ENCODE results near the gene TEX11. TPM values are rescaled to one million over a fixed set of nuclear protein-coding genes. Genes with fewer than 3 reads are reported as not detected.
"Not testable (repeated sequence)": the region's sequence is repeated elsewhere in the genome, so short reads cannot be mapped to it uniquely, and the experiment has no call there.

TEX11 gene
- total RNA-seq, 2 experiments from 2014 or later, result not detected

- CTCF ChIA-PET, result interaction anchor here (1.5 kb wide), 1 partner anchor 49 kb away, joined by 5 read pairs; no protein-coding TSS in a partner anchor
- intact Hi-C loops (cut with micrococcal nuclease), result no loop called here
- TF ChIP-seq, protein P1, sequence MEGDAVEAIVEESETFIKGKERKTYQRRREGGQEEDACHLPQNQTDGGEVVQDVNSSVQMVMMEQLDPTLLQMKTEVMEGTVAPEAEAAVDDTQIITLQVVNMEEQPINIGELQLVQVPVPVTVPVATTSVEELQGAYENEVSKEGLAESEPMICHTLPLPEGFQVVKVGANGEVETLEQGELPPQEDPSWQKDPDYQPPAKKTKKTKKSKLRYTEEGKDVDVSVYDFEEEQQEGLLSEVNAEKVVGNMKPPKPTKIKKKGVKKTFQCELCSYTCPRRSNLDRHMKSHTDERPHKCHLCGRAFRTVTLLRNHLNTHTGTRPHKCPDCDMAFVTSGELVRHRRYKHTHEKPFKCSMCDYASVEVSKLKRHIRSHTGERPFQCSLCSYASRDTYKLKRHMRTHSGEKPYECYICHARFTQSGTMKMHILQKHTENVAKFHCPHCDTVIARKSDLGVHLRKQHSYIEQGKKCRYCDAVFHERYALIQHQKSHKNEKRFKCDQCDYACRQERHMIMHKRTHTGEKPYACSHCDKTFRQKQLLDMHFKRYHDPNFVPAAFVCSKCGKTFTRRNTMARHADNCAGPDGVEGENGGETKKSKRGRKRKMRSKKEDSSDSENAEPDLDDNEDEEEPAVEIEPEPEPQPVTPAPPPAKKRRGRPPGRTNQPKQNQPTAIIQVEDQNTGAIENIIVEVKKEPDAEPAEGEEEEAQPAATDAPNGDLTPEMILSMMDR (IDR thresholded peaks at IDR 0.05), result no peak
- ATAC-seq (no peak), DNase-seq (no peak)
- POLR2A ChIA-PET, result interaction anchor here (0.6 kb wide), 1 partner anchor 348 kb away, joined by 3 read pairs; the partner anchor contains the start of gene SNX12
- Mint-ChIP-seq H3K36me3 (ENCODE audit: low read depth) (no peaks in the 10 kb centered on the region), H3K27ac (no peak overlapping the region), H3K9me3 (no peaks in the 10 kb centered on the region), H3K4me3 (no peak overlapping the region), H3K4me1 (ENCODE audit: low read depth) (no peaks in the 10 kb centered on the region), H3K27me3 (peaks cover under 1% of the 10 kb centered on the region)
These were observed 187.8 kb downstream of the TEX11 start for GRCh38 chrX:70720721-70721120.

DNA sequence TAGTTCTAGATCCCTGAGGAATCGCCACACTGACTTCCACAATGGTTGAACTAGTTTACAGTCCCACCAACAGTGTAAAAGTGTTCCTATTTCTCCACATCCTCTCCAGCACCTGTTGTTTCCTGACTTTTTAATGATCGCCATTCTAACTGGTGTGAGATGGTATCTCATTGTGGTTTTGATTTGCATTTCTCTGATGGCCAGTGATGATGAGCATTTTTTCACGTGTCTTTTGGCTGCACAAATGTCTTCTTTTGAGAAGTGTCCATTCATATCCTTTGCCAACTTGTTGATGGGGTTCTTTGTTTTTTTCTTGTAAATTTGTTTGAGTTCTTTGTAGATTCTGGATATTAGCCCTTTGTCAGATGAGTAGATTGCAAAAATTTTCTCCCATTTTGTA is 197.2 kb downstream of the TEX11 start:
- H3K27ac Mint-ChIP-seq; H3K27me3 Mint-ChIP-seq; CTCF ChIA-PET; H3K4me3 Mint-ChIP-seq; H3K36me3 Mint-ChIP-seq (ENCODE audit: low read depth); H3K4me1 Mint-ChIP-seq (ENCODE audit: low read depth); ATAC-seq; POLR2A ChIA-PET; intact Hi-C loops (cut with micrococcal nuclease); H3K9me3 Mint-ChIP-seq; DNase-seq: not testable (repeated sequence)

- intact Hi-C loops (cut with micrococcal nuclease), result no loop called here
- ATAC-seq (no peak), DNase-seq (no peak)
- TF ChIP-seq, protein P1 (IDR thresholded peaks at IDR 0.05), result no peak
- peaks cover 4% of the 10 kb centered on the region for H3K4me1 Mint-ChIP-seq (ENCODE audit: low read depth)
- H3K4me3 Mint-ChIP-seq, result no peak overlapping the region
- no peaks in the 10 kb centered on the region for H3K36me3 Mint-ChIP-seq (ENCODE audit: low read depth)
- peaks cover 1% of the 10 kb centered on the region for H3K27me3 Mint-ChIP-seq
- CTCF ChIA-PET, result no interaction called here
- POLR2A ChIA-PET, result no interaction called here
- no peaks in the 10 kb centered on the region for H3K9me3 Mint-ChIP-seq
- H3K27ac Mint-ChIP-seq, result no peak overlapping the region
These were observed 214.0 kb downstream of the TEX11 start for GRCh38 chrX:70694339-70695122.

GRCh38 chrX:70679455-70679854 is 229.1 kb downstream of the TEX11 start:
- DNase-seq; H3K27me3 Mint-ChIP-seq; H3K36me3 Mint-ChIP-seq (ENCODE audit: low read depth); CTCF ChIA-PET; H3K4me1 Mint-ChIP-seq (ENCODE audit: low read depth); intact Hi-C loops (cut with micrococcal nuclease); ATAC-seq; H3K27ac Mint-ChIP-seq; POLR2A ChIA-PET; H3K4me3 Mint-ChIP-seq; H3K9me3 Mint-ChIP-seq: not testable (repeated sequence)

DNA sequence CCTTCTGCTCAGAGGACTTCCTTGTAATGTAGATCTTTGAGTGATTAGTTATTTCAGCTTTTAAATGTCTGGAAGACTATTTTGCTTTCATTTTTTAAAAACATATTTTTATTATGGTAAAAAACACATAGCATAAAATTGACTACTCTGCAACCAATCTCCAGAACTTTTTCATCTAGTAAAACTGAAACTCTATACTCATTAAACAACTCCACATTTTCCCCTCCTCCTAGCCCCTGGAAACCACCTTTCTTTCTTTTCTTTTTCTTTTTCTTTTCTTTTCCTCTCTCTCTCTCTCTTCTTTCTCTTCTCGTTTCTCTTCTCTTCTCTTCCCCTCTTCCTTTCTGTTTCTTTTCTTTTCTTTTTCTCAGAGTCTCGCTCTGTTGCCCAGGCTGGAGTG is 233.2 kb downstream of the TEX11 start:
- peaks cover 14% of the 10 kb centered on the region for H3K4me1 Mint-ChIP-seq (ENCODE audit: low read depth)
- ChIA-PET POLR2A (no interaction called here), CTCF (no interaction called here)
- intact Hi-C loops (cut with micrococcal nuclease), result no loop called here
- ATAC-seq (peak; percentile 20), DNase-seq (no peak)
- H3K9me3 Mint-ChIP-seq, result peaks cover 2% of the 10 kb centered on the region
- H3K27ac Mint-ChIP-seq, result peak overlapping the region; percentile 73
- TF ChIP-seq, protein P1 (IDR thresholded peaks at IDR 0.05), result no peak
- H3K27me3 Mint-ChIP-seq, result peaks cover 1% of the 10 kb centered on the region
- H3K36me3 Mint-ChIP-seq (ENCODE audit: low read depth), result no peaks in the 10 kb centered on the region
- no peak overlapping the region for H3K4me3 Mint-ChIP-seq

DNA sequence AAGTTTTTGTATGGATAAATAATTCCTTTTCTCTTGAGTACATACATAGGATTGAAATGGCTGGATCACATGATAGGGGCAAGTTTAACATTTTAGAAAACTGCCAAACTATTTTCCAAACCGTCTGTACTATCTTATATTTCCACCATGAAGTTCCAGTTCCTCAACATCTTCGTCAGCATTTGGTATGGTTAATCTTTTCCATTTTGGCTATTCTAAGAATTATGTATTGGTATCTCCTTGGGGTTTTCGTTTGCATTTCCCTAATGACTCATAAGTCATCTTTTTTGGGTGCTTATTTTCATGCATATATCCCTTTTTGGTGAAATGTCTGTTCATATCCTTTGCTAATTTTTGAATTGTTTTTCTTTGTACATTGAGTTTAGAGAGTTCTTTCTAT is 236.2 kb downstream of the TEX11 start:
- H3K27ac Mint-ChIP-seq, result peak overlapping the region; percentile 75
- peaks cover 2% of the 10 kb centered on the region for H3K9me3 Mint-ChIP-seq
- ChIA-PET CTCF (no interaction called here), POLR2A (no interaction called here)
- intact Hi-C loops (cut with micrococcal nuclease), result no loop called here
- TF ChIP-seq, protein P1 (IDR thresholded peaks at IDR 0.05), result no peak
- DNase-seq, result no peak
- peaks cover 14% of the 10 kb centered on the region for H3K4me1 Mint-ChIP-seq (ENCODE audit: low read depth)
- ATAC-seq, result peak; percentile 37
- peaks cover 1% of the 10 kb centered on the region for H3K27me3 Mint-ChIP-seq
- H3K4me3 Mint-ChIP-seq, result no peak overlapping the region
- no peaks in the 10 kb centered on the region for H3K36me3 Mint-ChIP-seq (ENCODE audit: low read depth)

All from activated CD8-positive, alpha-beta T cell treated with anti-CD3 and anti-CD28 coated beads for 36 hours (primary cell).